Astrocyte (in vitro differentiated cells and primary cell): Measurements from ENCODE around the gene CCR5AS. TPM values are rescaled to one million over a fixed set of nuclear protein-coding genes. Genes with fewer than 3 reads are reported as not detected.

Experiments used
- DNase-seq: peaks from one replicate; pipeline ENCODE4 v3.0.0-alpha.2; 2010; ENCODE audit warnings: low read depth
- FAIRE-seq: peaks from 2 replicates; lab custom pipeline; 2011; peaks lifted over from hg19 to GRCh38; lab: Jason Lieb, UNC
- H2AFZ ChIP-seq: 2 replicates; pipeline ENCODE4 v1.6.0; 2012; ENCODE audit warnings: low read depth, low read length, inconsistent platforms
- H3K27ac ChIP-seq: 2 replicates; pipeline ENCODE4 v1.5.1; 2011; ENCODE audit warnings: low read depth, low read length, inconsistent platforms
- H3K27me3 ChIP-seq: 2 replicates; pipeline ENCODE4 v1.6.0; 2011; ENCODE audit warnings: low read length, inconsistent platforms; ENCODE audit not compliant: insufficient read depth
- H3K36me3 ChIP-seq: 2 replicates; pipeline ENCODE4 v1.5.1; 2011; ENCODE audit warnings: low read length, inconsistent platforms; ENCODE audit not compliant: insufficient read depth
- H3K4me1 ChIP-seq: 2 replicates; pipeline ENCODE4 v1.5.1; 2011; ENCODE audit warnings: low read length, inconsistent platforms; ENCODE audit not compliant: insufficient read depth
- H3K4me2 ChIP-seq: 2 replicates; pipeline ENCODE4 v1.6.0; 2012; ENCODE audit warnings: low read length, inconsistent platforms
- H3K4me3 ChIP-seq: 2 replicates; pipeline ENCODE4 v1.5.1; 2011; ENCODE audit warnings: low read depth, mild to moderate bottlenecking, low read length, inconsistent platforms; ENCODE audit not compliant: insufficient read depth
- H3K79me2 ChIP-seq: 2 replicates; pipeline ENCODE4 v1.6.0; 2012; ENCODE audit warnings: mild to moderate bottlenecking, low read length, inconsistent platforms; ENCODE audit not compliant: insufficient read depth
- H3K9ac ChIP-seq: 2 replicates; pipeline ENCODE4 v1.6.0; 2012; ENCODE audit warnings: mild to moderate bottlenecking, low read length, inconsistent platforms
- H3K9me3 ChIP-seq: 2 replicates; pipeline ENCODE4 v1.5.1; 2012; ENCODE audit warnings: low read depth, mild to moderate bottlenecking, low read length, inconsistent platforms; ENCODE audit not compliant: insufficient read depth
- H4K20me1 ChIP-seq: 2 replicates; pipeline ENCODE4 v1.6.0; 2012; ENCODE audit warnings: low read length, inconsistent platforms; ENCODE audit not compliant: insufficient read depth
- H3K27ac Mint-ChIP-seq: one replicate; pipeline ENCODE4 v1.8.0; 2021; ENCODE audit warnings: mild to moderate bottlenecking, mixed read lengths; ENCODE audit not compliant: unreplicated experiment
- H3K27me3 Mint-ChIP-seq: one replicate; pipeline ENCODE4 v1.8.0; 2021; ENCODE audit warnings: low read depth, mixed read lengths; ENCODE audit not compliant: unreplicated experiment
- H3K36me3 Mint-ChIP-seq: one replicate; pipeline ENCODE4 v1.8.0; 2021; ENCODE audit warnings: low read depth, mixed read lengths; ENCODE audit not compliant: unreplicated experiment
- H3K4me1 Mint-ChIP-seq: one replicate; pipeline ENCODE4 v1.8.0; 2021; ENCODE audit warnings: low read depth, mixed read lengths; ENCODE audit not compliant: unreplicated experiment
- H3K4me3 Mint-ChIP-seq: one replicate; pipeline ENCODE4 v1.8.0; 2021; ENCODE audit warnings: mild to moderate bottlenecking, moderate library complexity, mixed read lengths; ENCODE audit not compliant: unreplicated experiment
- H3K9me3 Mint-ChIP-seq: one replicate; pipeline ENCODE4 v1.8.0; 2021; ENCODE audit warnings: mild to moderate bottlenecking, mixed read lengths; ENCODE audit not compliant: unreplicated experiment
- EZH2 ChIP-seq: IDR thresholded peaks from 2 replicates; pipeline ENCODE4 v1.6.1; 2012; ENCODE audit warnings: mild to moderate bottlenecking, low read length, inconsistent platforms; ENCODE audit not compliant: insufficient read depth
- total RNA-seq: library from RNA; stranded (reverse); gene quantifications from 2 replicates; pipeline ENCODE4 v1.2.1, GENCODE V29; 2021
- TF ChIP-seq, protein P1 (sequence below): IDR thresholded peaks from 2 replicates; pipeline ENCODE4 v1.5.1; 2011; ENCODE audit warnings: low read depth, mild to moderate bottlenecking, inconsistent platforms, low read length, moderate library complexity; ENCODE audit not compliant: insufficient read depth

The CCR5AS gene

DNA sequence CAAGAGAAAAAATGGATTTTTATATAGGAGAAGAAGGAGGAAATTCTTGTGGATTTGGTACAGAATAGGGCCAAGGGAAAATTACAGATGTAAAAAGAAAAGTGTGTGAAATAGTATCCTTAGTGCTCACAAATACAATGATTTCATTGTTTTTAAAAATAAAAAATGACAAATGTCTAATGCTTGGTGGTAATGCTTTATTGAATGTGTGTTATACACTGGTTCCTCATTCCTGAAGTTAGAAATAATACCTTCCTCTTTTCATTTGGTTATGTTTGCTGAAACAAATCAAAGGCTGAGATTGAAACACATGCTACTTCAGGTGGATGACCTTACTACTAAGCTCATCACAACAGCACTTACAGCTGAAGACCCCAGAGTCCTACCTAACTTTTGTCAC lies 90.7 kb downstream of the CCR5AS start:
- no peak overlapping the region for H3K27ac Mint-ChIP-seq
- Histone ChIP-seq H3K9ac (no peak overlapping the region), H3K36me3 (no peaks in the 10 kb centered on the region), H3K79me2 (no peaks in the 10 kb centered on the region), H4K20me1 (no peaks in the 10 kb centered on the region), H2AFZ (no peak overlapping the region), H3K27me3 (no peaks in the 10 kb centered on the region), H3K4me3 (no peak overlapping the region), H3K27ac (no peak overlapping the region), H3K9me3 (no peaks in the 10 kb centered on the region), H3K4me1 (no peaks in the 10 kb centered on the region), H3K4me2 (no peak overlapping the region)
- peaks cover 10% of the 10 kb centered on the region for H3K9me3 Mint-ChIP-seq
- FAIRE-seq (no peak), DNase-seq (no peak)
- no peak for TF ChIP-seq EZH2
- TF ChIP-seq, protein P1, sequence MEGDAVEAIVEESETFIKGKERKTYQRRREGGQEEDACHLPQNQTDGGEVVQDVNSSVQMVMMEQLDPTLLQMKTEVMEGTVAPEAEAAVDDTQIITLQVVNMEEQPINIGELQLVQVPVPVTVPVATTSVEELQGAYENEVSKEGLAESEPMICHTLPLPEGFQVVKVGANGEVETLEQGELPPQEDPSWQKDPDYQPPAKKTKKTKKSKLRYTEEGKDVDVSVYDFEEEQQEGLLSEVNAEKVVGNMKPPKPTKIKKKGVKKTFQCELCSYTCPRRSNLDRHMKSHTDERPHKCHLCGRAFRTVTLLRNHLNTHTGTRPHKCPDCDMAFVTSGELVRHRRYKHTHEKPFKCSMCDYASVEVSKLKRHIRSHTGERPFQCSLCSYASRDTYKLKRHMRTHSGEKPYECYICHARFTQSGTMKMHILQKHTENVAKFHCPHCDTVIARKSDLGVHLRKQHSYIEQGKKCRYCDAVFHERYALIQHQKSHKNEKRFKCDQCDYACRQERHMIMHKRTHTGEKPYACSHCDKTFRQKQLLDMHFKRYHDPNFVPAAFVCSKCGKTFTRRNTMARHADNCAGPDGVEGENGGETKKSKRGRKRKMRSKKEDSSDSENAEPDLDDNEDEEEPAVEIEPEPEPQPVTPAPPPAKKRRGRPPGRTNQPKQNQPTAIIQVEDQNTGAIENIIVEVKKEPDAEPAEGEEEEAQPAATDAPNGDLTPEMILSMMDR: no peak
- no peak overlapping the region for H3K4me3 Mint-ChIP-seq
- H3K27me3 Mint-ChIP-seq: no peaks in the 10 kb centered on the region
- H3K4me1 Mint-ChIP-seq: no peaks in the 10 kb centered on the region
- H3K36me3 Mint-ChIP-seq: peaks cover 2% of the 10 kb centered on the region

GRCh38 chr3:46314517-46314916 lies 92.3 kb downstream of the CCR5AS start:
- H3K4me1 Mint-ChIP-seq: no peaks in the 10 kb centered on the region
- Histone ChIP-seq H3K27ac (no peak overlapping the region), H3K4me2 (no peak overlapping the region), H3K79me2 (no peaks in the 10 kb centered on the region), H3K9me3 (no peaks in the 10 kb centered on the region), H3K9ac (no peak overlapping the region), H2AFZ (no peak overlapping the region), H3K4me3 (no peak overlapping the region), H3K4me1 (no peaks in the 10 kb centered on the region), H4K20me1 (no peaks in the 10 kb centered on the region), H3K36me3 (no peaks in the 10 kb centered on the region), H3K27me3 (no peaks in the 10 kb centered on the region)
- DNase-seq (no peak), FAIRE-seq (no peak)
- peaks cover 2% of the 10 kb centered on the region for H3K36me3 Mint-ChIP-seq
- no peaks in the 10 kb centered on the region for H3K27me3 Mint-ChIP-seq
- peaks cover 10% of the 10 kb centered on the region for H3K9me3 Mint-ChIP-seq
- no peak overlapping the region for H3K27ac Mint-ChIP-seq
- no peak overlapping the region for H3K4me3 Mint-ChIP-seq
- TF ChIP-seq EZH2: no peak
- TF ChIP-seq, protein P1: no peak

Other genes starting within 250 kb of the CCR5AS start
- gene CCR1, start 198.8 kb downstream of the CCR5AS start, total RNA-seq: 0.20 and 0.41 TPM in 2 replicates
- not detected in 2 replicates for gene CCR3, start 164.6 kb downstream of the CCR5AS start, total RNA-seq
- gene CCR2, start 53.0 kb downstream of the CCR5AS start, total RNA-seq: not detected in 2 replicates
- gene CCR5, start 36.1 kb downstream of the CCR5AS start, total RNA-seq: not detected in 2 replicates
- gene CCRL2, start 193 bp upstream of the CCR5AS start, total RNA-seq: 0.17 TPM in 1 of 2 replicates, not detected in the other
- not detected in 2 replicates for gene LTF, start 57.8 kb upstream of the CCR5AS start, total RNA-seq
- gene RTP3, start 90.9 kb upstream of the CCR5AS start, total RNA-seq: not detected in 2 replicates
- gene LRRC2, start 159.2 kb upstream of the CCR5AS start, total RNA-seq: 0.32 and 0.36 TPM in 2 replicates
- gene FAM240A, start 205.5 kb upstream of the CCR5AS start, total RNA-seq: not detected in 2 replicates